Measurements from ENCODE around the gene VEGFC.

VEGFC gene, protein sequence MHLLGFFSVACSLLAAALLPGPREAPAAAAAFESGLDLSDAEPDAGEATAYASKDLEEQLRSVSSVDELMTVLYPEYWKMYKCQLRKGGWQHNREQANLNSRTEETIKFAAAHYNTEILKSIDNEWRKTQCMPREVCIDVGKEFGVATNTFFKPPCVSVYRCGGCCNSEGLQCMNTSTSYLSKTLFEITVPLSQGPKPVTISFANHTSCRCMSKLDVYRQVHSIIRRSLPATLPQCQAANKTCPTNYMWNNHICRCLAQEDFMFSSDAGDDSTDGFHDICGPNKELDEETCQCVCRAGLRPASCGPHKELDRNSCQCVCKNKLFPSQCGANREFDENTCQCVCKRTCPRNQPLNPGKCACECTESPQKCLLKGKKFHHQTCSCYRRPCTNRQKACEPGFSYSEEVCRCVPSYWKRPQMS

DNA sequence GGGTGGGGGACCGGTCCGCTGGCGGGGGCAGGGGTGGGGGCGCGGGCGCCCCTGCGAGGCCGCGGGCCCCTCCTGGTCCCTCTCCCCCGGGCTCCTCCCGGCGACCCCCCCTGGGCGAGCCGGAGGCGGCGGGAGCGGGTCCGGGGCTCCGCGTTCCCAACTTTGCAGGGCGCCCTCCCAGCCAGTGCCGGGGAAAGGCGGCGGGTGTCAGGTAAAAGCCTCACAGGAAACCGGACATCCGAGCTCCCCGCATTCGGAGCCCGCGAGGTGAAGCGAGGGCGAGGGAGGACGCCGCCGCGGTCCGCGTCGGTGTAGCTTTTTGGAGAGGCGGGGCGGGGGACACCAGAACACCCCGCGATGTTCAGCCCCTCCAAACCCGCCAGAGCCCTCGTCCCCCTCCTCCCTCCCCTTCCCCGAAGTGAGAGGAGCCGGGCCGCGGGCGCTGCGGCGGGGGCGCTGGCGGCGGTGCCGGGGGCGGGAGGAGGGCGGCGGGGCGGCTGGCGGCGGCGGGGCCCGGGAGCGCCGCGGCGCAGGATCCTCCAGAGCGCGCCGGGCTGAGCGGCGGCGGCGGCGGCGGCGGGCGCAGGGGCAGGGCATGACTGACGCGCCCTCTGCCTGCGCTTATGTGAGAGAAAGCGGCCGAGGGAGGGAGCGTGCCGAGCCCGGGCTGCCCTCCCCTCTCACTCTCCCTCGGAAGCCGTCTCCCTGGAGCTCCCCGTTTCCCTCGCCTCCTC, at the start of gene VEGFC:
TSS of gene VEGFC (minus strand) at position 597 of the 734 bp plus-strand sequence. CDS start 611 bp downstream, outside the sequence.
- DNase-seq = no peak

DNA sequence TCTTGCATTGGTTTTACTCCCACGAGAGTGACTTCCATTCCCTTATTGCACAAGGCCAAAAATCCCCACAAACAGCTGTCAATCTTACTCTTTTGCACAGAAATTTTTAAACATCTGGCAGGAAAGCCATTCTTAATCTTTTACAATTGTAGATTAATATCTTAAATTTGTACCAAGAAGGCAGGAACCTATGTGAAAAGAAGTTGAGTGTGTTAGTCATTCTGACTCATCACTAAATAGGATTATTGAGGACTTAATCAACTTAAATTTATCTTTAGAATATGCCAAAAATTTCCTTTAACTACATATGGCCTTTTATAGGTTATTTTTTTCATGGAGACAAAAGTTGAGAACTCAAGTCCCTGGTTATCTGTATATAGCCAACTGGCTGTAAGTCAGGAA, 49.0 kb upstream of the VEGFC start:
- DNase-seq = no peak

DNA sequence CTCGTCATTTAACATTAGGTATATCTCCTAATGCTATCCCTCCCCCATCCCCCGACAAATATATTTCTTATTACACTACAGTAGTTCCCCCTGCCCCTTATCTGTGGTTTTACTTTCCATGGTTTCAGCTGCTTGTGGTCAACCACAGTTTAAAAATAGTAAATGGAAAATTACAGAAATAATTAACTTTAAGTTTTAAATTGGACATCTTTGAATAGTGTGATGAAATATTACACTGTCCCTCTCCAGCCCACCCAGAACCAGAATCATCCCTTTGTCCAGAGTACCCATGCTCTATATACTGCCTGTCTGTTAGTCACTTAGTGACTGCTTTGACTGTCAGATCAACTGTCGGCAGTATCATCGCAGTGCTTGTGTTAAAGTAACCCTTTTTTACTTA, 47.4 kb upstream of the VEGFC start:
- no peak for DNase-seq

DNA sequence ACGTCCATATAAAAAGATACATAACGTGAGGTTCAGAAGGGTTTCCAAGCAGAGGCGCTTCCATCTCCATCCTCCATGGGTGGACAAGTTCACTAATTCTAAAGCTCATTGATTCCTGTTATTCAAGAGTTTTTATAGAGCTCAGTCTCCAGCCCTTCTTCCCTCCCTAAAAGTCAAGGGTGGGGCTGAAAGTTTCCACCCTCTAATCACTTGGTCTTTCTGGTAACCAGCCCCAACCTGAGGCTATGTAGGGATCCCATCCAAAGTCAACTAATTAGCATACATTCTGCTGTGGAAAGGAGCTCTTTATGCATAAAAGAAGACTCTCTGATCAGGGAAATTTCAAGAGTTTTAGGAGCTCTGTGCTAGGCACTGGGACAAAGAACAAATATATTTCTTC, 46.9 kb upstream of the VEGFC start:
- no peak for DNase-seq

DNA sequence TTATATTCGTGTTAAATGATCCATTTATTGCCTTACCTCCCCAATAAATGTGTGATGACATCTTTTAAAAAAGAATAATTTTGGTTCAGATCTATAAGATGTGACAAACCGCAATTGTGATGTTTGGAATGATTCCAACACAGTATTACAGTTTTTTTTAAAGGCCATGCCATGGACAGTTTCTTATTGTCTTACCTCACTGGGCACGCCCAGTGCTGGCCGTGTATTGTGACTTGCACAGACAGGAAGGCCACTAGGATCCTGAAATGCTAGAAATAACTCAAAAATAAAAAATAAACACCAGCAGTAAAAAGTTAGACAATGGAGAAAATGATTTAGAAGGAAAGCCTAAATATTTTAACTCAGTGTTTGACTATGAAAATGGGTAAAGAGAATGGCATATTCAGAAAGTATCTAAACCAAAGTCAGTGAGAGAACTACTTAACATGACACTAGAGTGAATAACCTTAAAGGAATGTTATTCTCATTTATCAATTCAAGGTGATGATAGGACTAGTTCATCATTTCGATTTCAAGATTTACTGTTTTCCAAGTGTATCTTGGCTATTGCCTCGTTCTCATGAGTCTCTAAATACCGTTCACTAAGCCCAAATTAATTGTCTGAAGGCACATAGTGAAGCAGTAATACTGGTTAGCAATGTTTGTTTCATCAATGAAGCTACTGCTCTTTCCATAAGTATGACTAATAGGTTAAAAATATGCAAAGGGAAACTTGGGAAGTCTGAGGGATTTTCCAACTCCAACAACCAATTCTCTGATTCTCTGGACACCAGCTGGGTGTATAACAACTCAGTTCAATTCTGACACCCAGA, 46.1 kb upstream of the VEGFC start:
- no peak for DNase-seq

DNA sequence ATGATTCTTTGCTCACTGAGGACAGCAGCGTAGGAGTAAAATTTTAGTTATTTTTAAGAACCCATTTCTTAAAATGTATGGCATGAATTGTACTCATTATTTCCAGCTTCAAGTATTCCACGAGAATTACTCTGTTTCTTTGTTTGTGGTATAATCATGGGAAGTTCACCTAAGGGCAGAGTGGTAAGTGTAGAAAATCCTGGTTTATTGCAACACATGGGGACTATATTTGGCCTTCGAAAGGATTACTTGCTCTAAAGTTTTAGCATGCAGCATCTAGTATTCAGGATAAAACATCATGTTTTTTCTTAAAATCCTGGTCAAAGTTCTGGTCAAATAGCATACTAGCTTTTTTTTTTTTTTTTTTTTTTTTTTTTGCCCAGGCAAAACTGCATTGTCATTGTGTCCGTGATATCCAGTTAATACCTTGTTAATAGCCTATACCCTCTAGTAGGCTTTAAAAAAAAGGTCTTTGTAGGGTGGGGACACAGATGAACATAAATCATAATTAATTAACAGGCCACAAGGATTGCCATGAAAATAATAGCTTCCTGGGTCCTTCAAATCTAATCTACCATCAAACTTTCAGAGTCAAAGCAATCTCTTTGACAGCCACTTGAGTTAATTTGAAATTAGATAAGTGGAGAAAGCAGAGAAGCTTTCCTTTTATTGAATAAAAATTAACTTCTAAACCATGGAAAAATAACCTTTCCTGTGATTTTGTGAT, 44.6 kb upstream of the VEGFC start:
- DNase-seq = no peak

DNA sequence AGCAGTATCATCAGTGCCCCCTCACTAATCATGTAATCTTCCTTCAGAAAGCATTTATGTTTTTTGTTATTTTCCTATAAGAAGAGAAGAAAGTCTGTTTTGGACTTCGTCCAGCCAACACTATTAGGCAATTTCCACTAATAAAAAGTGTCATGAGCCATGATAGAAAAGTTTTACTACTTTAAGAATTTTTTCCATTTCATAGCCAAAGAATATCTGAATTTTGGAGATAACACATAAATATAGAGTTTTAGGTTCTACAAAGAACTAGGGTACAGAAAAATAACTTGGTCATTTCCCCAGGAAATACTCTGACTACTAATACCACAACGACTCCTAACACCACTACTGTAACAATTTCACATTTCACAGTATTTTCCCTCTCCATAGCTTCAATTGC, 41.8 kb upstream of the VEGFC start:
- DNase-seq = no peak

DNA sequence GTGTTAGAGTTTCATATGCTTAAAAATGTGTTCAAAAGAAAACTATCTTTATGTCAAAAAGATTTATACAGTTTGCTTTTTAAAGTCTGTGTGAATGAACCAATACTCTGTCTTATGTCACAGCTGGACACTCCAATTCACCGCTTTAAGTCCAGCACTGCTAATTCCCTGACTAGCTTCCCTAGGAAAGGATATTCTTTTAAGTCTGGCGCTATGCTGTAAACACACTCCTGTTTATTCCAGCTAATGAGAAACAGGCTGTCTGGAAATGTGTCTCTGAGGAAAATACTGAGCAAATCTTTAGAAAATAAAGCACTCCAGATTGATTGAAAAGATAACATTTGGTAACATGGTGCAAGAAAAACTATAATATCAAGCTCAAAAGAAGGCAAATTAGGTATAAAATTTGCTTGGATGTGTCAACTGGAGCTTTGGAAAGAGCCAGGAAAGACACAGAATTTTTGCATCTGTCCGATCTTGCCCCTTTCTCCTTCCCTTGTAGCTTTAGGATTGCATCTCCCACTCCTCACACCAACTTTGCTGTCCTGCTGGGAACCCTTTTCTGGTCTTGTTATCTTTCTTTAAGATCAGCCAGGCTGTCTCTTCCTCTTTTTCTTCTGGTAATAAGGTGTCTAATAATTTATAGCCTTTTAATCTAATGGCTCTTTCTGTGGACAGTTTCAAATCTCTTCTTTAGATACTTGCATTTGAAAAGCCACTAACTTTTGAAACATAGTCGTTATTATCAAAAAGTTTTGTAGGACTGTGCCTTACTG, 40.9 kb upstream of the VEGFC start:
- DNase-seq = no peak

DNA sequence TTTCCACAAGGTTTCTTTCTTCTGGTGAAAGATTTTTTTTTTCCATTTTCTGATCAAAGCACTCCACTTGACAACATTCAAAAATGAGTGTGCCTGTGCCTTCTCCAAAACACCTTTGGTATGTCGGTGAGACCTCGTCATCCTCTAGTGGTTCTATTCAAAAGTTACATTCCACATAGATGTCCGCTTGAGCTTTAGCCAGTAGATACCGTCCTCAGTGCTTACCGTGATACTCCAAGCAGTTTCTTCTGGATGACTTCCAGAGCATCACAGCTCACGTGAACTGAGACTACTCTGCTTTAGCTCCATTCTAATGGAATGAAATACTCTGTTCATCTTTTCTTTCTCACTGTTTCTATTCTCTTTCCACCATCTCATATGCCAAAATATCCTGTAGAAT, 38.2 kb upstream of the VEGFC start:
- DNase-seq = no peak

DNA sequence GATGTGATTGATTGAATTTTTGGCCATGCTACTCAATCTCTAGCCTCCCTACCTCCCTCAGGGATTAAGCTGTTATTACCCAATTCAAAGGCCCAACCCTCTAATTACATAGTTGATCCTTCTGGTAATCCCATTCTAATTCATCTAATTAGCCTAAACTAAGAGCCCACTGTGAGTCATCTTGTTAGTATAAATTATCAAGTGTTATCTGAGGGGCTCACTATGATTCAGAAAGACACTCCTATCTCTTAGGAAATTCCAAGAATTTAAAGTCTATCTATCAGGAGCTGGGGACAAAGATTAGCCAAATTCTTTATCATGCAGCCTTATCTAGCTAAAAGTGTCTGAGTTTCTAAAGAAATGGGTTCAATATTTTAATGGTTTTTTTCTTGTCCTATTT, 32.9 kb upstream of the VEGFC start:
- DNase-seq = no peak

DNA sequence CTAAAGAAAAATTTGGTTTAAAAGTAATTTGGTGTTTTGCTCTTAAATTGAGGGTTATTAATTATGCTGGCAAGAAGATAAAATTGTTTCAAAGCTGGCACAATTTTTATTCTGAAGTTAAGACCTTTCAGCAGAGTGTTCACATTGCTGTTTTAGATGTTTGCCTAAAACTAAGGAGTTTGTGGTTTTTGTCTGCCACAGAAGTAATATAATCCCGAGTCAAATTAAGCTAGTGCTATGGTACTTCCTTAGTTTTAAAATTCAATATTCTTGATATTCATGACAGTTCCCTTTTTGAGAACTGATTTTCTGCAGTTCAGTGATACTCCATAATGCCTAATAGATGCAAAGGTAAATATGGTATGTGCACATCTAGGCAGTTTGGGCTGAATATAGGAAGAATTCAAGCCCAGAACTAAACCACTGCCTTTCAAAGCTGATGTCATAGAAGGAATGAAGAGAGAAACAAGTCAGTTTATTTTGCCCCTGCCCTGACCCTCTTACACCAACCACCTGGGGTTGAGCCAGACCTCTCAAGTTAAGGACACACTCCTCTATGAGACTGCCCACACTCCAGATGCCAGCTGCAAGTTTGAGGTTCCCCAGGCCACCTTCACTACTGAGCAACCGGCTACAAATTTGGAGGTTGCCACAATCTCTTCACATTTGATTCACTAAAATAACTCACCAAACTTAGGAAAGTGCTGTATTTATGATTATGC, 32.1 kb upstream of the VEGFC start:
- DNase-seq = no peak

DNA sequence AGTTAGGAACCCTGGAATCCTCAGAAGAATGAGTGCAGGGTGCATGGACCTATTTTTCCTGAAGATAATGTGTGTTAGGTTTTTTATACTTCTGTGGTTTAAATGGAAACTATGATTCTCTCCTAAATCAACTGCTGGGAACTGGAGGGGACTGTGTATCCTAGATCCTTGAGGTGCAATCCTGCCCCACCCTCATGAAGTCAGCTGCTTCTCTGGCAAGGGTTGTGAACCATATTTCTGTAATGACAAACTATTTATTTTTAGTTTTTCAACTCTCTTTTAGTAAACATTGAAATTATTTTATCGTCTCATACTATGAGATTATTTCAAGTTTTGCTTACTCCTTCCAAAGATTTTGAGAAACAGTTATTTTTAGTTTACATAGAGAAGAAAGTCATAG, 25.8 kb upstream of the VEGFC start:
- DNase-seq = no peak

DNA sequence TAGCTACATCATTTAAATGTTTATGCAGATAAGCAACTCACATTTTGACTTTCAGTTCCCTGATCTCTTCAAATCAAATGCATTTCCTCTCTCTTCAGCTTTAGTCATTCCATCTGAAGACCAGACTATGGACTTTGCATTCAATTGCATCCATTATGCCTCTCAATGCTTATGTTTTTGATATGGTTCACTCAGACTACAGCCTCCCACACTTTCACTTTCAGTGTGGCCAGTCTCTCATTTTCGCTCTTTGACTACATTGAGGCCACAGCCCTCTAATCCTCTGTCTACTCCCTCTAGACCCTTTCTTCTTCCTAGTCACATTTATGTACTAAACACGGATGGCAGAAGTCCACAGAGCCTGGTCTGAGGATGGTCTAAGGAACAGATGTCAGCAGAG, 24.5 kb upstream of the VEGFC start:
- DNase-seq = no peak

DNA sequence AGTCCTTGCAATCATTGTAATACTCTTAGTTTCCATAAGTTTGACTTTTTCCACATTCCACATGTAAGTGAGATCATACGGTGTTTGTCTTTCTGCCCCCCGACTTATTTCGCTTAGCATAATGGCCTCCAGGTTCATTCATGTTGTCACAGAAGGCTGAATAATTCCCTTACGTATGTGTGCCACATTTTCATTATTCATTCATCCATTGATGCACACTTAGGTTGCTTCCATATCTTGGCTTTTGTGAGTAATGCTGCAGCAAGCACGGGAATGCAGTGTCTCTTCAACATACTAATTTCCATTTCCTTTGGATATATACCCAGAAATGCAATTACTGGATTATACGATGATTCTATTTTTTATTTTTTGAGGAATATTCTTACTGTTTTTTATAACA, 22.0 kb upstream of the VEGFC start:
- no peak for DNase-seq

DNA sequence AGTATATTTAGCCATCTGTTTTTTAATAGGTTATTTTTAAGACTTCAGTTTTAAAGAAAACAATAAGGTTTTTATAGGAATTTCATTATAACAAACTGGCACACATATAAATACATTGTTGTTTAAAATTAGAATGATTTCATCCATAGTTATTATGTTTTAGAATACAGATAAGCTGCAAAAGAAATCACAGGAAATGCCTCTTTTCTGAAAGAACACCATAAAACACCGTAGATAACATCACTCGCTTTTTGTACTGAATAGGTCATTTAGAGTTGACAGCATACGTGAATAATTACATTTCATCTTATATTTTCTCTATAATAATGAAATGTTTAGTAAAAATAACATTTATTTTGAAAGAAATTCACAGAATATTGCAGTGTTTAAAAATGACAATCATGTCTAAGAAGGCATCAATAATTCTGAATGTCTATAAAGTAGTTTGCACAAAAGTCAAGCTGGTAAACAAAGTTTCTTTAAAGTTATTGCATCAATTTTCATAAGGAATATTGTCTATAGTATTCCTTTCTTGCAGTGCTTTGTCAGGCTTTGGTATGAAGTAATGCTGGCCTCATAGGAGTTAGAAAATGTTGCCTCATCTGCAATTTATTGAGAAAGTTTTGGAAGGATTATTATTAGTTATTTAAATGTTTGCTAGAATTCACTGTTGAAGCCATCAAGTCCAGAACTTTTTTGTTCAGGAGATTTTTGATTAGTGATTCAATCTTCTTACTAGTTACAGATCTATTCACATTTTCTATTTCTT, 17.9 kb upstream of the VEGFC start:
- DNase-seq = no peak

DNA sequence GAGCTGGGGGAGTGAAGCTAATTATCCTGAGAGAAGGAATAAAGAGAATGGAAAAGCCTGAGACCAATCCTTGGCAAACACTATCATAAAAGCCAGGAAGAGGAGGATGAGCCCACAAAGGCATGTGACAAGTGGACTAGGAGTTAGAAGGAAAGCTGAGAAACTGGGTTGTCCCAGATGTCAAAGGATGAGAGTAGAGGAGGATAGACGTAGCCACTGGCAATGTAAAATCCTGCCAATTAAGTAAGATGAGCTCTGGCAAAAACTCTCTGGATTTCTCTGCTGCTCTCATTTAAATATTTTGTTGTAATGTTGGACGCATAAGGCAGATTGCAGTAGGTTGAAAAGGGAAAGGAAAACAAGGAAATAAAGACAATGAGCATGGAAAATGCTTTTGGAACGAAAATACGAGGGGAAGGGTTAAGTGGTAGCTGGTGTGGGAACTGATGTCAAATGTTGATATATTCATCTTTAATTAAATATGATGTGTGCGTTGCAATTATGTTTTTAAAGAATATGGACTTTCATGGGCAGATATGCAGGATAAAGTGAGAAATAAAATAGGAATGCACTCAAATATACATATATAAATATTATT, 14.2 kb upstream of the VEGFC start:
- no peak for DNase-seq

DNA sequence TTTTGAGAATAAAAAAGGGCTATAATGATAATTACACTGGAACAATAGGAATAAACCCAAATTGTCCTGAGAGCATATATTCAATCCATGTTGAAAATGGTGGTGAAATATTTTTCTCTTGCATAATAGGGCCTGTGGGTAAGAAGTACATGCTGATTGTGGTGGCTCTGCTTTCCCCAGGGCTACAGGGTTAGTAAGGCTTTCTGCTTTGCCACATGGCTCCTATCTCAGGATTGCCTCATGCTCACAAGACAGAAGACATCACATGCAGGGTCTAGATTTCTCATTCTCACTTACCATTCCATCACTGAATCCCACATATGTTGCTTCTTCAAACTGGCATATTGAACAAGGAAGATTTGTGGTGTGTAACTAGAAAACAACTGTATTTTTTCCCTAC, 12.4 kb upstream of the VEGFC start:
- DNase-seq = no peak

DNA sequence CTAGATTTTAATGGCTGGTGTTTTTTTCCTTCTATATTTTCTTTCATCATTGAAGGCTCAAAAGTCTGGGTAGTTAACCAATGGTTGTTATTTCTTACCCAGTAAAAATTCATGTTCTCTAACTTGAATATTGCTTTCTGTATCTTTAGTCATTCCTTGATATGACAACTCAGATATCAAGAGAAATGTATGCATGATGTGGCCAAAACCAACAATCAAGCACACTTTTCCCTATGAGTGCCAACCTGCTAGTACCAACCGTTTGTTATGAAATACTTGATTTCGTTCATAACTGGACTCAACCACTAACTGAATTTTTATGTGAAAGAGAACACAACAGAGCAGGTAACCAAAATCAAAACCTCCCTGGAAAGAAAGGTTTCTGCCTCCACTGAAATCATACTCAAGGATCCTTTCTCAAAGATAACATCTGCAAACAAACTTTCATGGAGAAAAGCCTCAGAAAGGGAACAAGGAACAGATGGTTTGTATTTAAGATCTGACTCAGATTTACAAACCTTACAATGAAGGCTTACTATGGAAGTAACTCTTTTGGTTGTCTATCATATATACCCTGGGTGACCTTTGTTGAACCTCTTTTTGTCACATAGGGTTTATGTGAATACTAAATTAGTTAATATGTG, 8.3 kb upstream of the VEGFC start:
- no peak for DNase-seq

DNA sequence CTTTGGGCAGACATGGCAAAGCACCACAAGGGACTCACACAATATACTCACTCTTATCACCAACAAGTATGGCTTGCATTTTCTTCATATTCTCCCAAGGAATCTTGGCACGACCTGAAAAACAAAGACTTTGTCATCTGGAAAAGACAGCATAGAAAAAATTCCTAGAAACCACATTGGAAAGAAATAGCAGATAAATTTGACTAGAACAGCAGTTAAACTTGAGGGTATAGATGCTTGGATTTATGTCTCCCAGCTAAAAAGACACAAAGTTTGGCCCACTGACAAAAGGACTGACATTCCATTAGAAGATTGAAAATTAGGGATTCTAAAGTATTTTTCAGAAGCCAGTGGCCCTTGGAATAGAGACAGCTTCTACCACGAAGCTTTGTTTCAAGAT, 6.9 kb upstream of the VEGFC start:
- no peak for DNase-seq

DNA sequence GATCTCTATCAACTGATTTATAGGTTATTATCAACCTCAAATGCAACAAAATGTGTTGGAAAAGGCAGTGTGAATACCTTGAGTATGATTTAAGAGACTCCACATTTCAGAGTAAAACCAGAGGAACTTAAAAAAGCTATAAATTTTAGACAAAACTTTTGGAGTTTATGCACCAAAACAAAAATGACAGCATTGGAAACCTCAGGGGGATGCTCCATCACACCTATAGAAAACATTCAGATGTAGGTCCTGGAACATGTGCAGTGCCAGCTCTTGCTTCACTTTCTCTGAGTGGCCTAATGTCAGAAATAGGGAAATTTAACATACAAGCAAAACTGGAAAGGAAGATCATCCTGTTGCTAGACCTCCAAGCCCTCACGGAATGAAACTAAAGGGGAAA, 5.8 kb upstream of the VEGFC start:
- DNase-seq = no peak
